Stimulated activated CD4-positive, alpha-beta T cell treated with anti-CD3 and anti-CD28 coated beads, Interleukin-2, amount 100 ng/mL, for 4 hours (primary cell): ENCODE results near the gene TMEM95.

ENCODE experiments used
- DNase-seq: peaks from one replicate; pipeline ENCODE4 v3.0.0-alpha.2; 2020; ENCODE audit warnings: low read depth

The TMEM95 gene

DNA sequence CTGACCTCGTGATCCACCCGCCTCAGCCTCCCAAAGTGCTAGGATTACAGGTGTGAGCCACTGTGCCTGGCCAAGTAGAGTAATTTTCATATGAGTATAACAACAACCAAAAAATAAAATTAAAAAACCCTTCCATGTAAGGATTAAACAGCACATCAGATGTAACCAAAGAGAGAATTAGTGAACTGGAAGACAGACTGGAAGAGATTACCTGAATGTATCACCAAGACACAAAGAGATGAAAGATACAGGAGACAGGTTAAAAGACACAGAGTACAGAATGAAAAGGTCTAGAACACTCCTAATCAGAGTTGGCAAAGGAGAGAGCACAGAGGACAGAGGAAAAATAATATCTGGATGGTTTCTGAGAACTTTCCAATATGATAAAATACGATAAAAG, 24.2 kb downstream of the TMEM95 start:
- no peak for DNase-seq

DNA sequence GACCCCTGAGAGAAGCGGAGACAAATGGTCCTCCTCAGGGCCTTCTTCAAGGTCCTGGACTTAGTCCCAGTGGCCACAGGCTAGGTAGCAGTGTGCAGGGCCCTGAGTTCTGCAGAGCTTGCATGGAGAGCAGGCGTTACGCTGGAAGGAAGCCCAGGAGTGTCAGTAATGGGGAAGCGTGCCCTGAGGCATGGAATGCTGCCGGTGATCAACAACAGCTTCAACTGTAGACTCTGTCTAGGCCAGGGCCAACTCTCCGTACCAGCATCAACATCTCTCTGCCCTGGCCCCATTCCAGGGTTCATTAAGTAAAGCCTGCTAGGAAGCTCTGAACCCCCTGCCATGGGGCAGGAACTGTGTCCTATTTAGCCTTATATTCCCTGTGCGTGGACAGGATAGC, 25.4 kb downstream of the TMEM95 start:
- DNase-seq: no peak

DNA sequence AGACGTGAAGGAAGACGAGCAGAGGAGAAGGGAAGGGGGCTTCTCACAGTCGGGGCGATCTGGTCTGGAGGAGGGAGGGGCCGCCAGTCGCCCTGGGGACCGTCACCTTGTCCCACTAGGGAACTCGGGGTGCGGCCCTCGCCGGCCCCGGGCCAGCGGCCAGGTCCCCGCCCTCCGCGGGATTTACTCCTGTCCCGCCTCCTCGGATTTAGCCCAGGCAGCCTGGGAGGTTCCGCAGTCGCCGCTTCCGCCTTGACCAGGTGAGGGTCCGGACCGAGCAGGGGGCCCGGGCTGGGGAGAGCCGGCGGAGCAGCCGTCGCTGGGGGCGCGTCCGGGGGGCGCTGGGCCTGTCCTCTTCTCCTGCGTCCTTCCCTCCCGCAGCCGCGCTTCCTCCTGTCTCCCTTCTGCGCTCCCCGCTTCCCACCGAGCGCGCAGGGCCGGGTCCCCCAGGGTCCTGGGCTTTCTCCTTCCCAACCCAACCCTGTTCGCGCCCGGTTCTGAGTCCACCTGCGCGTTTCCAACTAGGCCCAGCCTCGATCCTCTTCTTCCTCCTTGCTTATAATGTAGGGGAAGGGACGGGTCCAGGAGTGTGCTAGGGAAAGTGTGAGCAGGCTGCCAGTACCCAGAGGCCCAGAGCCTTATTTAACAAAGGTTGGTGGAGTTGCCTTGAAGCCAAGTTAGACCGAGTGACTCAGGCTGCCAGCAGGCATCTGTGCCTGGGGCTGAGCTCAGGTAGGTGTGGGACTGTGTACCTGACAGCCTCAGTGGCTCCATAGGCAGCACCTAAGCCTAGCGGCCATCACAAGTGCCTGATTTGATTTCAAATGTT, 26.1 kb downstream of the TMEM95 start, which contains the start of gene TNK1:
Gene TNK1 (plus strand): TSS at position 235 of the 829 bp plus-strand sequence. CDS start 1,838 bp downstream, outside the sequence.
- no peak for DNase-seq

DNA sequence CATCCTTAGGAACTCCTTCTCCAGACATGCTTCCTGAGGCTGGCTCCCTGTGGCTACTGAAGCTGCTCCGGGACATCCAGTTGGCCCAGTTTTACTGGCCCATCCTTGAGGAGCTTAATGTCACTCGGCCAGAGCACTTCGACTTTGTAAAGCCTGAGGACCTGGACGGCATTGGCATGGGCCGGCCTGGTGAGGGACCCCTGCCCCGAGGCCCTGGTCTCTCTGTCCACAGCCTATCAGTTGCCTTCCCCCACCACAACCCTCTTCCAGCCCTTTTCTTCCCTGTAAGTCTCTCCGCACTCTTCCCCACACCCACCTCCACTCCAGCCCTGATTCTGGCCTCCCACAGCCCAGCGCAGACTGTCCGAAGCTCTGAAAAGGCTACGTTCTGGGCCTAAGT, 27.9 kb downstream of the TMEM95 start:
- DNase-seq: no peak

DNA sequence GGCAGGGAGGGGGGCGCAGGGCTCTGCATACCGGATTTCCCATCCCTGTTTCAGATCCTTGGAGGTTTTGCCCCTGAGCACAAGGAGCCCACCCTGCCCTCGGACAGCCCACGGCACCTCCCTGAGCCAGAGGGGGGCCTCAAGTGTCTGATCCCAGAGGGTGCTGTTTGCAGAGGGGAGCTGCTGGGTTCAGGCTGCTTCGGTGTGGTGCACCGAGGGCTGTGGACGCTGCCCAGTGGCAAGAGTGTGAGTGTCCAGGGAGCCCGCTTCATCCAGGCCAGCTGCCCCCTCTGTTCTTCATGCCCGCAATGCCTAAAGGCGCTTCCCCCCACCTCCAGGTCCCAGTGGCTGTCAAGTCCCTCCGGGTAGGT, 28.4 kb downstream of the TMEM95 start:
- no peak for DNase-seq

DNA sequence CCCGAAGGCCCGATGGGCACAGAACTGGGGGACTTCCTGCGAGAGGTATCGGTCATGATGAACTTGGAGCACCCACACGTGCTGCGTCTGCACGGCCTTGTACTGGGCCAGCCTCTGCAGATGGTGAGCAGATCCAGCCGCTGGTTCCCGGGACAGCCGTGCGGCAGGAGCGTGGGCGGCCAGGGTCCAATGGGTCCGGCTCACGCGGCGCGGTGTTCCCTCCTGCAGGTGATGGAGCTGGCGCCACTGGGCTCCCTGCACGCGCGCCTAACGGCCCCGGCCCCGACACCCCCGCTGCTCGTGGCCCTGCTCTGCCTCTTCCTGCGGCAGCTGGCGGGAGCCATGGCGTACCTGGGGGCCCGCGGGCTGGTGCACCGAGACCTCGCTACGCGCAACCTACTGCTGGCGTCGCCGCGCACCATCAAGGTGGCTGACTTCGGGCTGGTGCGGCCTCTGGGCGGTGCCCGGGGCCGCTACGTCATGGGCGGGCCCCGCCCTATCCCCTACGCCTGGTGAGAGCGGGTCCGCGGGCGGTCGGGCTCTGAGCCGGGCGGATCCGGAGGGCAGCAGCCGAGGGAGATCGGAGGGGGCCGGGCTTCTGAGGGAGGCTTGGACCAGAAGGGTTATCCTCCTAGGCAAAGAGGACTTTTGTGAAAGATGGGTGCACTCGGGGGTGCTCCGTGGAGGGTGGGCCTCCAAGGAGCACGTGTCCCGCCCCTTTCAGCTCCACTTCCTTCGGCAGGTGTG, 29.0 kb downstream of the TMEM95 start:
- peak; percentile 70 for DNase-seq

DNA sequence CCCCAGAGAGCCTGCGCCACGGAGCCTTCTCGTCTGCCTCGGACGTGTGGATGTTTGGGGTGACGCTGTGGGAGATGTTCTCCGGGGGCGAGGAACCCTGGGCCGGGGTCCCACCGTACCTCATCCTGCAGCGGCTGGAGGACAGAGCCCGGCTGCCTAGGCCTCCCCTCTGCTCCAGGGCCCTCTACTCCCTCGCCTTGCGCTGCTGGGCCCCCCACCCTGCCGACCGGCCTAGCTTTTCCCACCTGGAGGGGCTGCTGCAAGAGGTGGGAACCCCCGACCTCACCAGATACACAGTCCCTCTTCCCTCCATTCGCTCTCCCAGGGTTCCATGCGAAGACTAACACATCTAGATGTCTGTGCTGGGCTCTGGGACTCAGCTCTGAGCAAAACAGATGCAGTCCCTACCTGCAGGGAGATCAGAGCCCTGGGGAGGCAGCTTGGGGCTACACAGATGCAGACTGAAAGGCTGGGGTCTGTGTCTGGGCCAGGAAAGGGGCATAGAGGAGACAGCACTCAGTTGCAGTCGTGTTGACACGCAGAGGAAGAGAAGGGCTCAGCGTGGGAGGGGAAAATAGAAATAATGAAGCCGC, 29.6 kb downstream of the TMEM95 start:
- DNase-seq: no peak

DNA sequence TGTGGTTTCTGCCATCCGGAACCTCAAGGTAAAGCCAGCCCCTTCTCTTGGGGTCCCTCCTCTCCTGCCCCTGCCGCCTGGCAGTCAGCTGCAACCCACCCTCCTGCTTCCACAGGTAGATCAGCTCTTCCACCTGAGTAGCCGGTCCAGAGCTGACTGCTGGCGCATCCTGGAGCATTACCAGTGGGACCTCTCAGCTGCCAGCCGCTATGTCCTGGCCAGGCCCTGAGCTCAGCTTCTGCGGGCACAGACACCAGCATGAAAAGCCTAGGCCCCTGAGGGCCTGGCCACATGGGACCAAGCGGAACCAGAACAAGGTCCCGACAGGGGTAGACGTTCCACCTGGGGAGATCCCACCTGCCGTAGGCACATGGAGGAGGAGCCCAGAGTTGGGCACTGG, 33.9 kb downstream of the TMEM95 start:
- no peak for DNase-seq

DNA sequence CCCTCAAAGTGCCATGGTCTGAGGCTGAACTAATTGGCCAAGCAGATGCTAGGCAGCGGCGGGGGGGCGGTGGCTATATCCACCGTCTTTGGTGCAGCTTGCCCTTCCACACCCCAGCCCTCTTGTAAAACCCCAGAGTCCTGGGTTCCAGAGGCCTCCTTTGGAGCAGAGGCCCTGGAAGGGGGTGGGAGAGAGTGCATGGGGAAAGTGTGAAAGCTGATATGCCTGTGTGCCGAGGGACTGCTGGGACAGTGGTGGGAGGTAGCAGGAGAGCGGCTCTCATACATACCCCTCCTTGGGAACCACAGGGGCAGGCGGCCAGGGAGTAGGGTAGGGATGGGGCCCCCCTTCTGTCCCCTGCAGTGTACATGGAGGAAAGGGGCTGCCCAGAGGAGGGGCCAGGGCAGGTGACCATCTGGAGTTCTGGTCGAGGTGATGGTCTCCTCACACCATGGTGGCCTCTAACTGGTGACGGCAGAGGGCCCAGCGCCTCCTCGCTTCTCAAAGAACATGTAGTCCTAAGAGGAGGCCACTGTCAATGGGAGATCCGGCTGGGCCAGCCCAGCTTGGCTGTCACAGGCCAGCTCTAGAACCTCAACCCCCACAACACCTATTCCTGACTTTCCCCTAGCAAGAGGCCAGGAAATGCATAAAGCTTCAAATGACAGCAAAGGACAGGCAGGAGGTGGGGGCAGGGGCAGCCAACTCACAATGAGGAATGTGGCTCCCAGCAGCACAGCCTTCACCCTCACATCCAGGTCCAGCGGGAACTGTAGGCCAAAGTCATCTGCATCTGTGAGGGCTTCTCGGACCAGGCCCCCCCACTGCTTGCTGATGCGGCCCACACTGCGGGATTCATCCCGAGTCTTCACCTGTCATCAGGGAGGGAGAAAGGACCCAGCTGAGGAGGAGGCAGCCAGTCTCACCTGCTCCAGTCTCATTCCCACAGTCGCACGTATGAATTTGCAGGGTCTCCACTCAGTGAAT, 35.3 kb downstream of the TMEM95 start:
- no peak for DNase-seq

DNA sequence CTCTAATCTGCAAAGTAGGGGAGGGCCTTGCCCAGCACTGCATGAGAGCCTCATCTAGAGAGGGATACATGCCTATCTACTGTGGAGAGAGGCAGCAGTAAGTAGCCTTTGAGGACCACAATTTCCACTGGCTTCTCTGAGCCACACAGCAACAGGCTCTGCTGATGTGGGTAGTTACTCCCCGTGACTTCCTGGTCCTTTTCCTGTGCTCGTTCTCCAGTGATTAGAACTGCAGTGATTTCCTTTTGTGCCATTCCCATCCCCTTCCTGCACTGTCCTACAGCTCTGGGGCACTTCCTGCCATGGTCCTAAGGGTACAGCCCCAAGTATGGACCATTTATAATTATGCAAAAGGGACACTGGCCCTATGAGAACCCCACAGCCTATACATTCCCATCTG, 36.4 kb downstream of the TMEM95 start:
- no peak for DNase-seq

DNA sequence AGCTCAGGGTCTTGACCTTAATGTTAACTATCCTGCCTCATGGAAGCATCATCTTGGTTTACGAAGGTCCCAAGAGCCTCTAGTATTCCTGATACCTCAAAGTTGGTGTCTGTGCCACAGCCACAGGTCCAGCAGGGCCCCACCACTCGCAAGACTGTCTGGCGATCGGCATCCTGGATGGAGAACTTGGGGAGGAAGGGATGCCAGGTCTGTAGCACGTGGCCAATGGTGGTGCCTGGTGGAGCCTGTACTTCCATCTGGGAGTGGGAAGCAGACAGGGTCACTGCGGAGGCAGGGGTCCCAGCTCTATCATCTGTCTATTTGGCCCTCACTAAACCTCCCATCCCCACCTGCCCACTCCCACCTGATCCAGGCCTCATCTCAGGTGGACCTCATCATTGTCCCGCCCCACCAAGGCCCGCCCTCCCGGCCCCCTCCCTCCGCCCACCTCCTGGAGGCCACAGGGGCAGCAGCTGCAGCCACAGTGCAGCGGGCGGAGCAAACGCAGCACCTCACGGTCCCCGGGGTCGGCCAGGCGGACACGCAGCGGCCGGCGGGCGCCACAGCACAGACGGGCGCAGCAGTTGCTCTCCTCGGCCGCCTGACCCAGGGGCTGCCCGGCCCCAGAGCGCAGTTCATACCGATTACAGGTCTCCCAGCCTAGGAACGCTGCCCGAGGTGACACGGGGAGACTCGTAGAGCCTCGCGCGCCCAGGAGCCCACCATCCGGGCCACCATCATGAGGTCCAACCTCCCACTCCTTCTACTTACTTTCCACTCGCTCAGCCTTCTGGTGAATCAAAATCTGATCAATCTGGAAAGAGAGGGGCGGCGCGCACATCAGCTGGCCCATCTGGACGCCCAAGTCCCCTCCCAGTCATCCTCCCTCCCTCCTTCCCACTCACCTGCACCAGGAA, 38.0 kb downstream of the TMEM95 start:
- no peak for DNase-seq

DNA sequence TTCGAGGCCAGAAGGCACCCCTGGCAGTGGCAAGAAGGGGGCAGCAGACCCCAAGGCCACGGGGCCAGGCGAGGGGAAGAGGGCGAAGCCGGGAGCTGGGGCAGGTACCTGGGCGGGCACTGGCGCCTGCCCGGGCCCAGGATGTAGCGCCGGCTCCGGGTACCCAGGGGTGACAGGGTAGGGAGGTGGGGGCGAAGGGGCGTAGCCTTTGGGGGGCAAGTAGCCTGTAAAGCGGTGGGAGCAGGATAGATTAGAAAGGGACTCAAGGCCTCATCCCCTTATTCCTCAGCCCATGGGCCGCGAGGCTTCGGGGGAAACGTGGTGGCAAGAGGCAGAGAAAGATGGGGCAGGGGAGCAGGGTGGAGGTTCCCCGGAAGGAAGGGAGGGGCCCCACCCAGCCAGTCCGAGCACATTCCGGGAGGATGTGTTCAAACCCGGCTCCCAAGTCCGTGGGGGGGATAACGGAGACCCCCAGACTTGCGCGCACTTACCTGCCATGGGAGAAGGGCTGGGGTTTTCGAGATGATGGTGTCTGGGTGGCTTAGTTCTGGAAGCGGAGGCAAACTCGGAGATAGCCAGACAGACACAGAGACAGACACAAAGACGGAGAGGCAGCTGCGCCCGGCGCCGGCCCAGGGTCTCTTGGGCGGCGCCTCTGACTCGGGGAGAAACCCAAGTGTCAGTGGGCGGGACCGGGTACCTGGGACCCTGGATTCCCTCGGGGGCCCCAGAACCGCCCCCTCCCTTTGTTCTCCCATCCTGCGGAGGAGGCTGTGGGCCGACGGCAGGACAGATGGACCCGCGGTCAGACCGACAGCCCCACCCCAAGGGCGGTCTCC, 38.9 kb downstream of the TMEM95 start:
- DNase-seq: peak; percentile 42

DNA sequence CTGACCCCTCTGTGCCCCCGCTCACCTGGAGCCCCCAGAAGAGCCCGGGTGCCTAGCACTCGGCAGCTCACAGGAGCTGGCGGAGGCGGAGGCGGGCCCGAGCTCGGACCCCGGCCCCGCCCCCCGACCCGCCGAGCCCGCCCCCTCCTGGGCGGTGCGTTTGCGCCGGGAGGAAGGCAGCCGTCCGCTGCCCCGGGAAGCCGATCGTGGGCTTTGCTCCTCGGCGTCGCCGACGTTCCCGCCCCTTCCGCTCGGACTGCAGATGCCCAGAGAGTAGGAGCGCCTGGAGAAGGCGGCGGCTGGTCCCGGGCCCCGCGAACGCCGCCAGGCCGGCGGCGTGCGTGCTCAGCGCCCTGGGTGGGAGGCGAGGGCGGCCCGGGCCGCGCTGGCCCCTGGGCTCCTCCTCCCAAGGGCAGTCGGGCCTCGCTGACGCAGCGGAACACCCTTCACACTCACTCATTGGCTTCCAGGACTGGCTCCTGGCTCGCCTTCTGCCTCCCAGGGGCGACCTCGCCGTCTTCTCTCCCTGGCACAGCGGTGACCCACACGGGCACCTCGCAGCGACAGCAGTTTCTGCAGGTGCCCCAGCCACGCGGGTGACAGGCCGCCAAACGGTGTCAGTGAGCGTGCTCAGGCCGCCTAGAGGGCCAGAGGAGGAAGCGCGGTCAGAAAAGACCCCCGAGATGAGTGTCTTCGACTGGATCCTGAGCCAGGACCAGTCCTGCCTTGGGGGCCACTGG, 39.7 kb downstream of the TMEM95 start, which contains the start of gene PLSCR3:
Gene PLSCR3 (minus strand): TSS at position 74 of the 740 bp plus-strand sequence. CDS start 415 bp downstream, outside the sequence.
- DNase-seq: peak; percentile 67

DNA sequence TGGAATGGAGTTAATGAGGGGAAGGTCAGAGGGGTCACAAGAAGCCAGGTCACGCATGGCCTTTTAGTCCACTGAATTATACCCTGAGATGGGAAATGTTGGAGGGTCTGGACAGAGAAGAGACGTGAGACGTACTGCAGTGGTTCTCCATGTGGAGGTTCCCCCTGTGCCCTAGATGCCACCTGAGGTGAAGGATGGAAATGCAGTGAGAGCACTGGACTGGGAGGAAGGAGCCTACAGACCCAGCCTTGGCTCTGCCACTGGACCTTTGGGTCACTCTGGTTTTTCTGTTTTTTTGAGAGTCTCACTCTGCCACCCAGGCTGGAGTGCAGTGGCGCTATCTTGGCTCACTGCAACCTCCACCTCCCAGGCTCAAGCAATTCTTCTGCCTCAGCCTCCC, 41.2 kb downstream of the TMEM95 start:
- DNase-seq: no peak

DNA sequence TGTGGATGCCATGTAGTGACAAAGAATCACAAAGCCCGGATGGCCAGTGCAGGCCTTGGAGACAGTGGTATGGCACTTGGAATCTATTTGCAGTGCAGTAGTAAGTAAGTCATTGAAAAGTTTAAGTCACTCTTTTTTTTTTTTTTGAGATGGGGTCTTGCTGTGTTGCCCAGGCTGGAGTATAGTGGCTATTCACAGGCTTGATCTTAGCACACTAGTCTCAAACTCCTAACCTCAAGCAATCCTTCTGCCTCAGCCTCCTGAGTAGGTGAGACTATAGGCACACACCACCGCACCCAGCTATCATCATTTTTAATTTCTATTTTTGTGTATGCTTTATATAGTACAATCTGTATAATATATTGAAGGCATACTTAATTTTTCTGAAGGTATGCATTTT, 43.7 kb downstream of the TMEM95 start:
- DNase-seq: no peak

DNA sequence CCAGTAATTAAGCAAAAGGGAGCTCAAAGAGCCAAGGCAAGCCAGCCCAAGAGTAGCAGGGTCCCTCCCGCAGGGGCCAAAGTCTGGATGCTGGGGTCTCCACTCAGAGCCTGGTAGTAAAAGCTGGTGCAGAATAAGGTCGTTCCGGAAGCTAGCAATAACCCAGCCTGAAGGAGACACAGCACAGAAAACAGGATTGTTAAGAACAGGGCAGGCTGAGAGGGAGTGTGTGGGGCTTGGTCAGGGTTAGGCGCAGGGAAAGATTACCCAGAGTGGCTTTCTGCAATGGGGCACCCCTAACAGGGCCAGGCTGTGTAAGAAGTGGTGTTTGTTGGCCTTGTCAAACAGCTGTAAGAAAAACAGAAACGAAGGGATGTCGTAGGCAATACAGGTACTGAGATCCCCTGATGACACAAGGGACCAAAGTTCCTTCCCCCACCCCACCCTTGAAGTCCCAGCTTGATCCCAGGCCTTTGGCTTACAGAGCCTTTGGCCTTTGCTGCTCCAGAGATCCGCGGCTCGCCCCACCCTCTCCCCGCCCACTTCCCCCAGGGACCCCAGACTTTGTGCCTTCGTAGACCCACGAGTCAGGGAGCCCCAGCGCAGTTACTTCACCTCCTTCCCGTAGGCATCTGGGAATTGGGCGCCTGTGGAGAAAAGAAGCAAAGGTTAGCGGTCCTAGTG, 48.2 kb downstream of the TMEM95 start:
- DNase-seq: no peak

DNA sequence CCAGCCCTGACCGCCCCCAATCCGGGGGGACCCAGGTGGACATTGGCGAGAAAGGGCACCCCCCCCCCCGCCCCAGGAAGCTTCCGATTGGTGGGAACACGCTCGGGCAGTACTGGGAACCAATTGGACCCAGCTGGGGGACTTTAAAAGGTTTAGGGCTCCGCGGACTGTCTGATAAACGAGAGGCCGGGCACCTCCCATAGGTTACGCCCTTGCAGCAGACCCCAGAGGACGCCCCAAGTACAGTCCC, 48.7 kb downstream of the TMEM95 start:
- no peak for DNase-seq

DNA sequence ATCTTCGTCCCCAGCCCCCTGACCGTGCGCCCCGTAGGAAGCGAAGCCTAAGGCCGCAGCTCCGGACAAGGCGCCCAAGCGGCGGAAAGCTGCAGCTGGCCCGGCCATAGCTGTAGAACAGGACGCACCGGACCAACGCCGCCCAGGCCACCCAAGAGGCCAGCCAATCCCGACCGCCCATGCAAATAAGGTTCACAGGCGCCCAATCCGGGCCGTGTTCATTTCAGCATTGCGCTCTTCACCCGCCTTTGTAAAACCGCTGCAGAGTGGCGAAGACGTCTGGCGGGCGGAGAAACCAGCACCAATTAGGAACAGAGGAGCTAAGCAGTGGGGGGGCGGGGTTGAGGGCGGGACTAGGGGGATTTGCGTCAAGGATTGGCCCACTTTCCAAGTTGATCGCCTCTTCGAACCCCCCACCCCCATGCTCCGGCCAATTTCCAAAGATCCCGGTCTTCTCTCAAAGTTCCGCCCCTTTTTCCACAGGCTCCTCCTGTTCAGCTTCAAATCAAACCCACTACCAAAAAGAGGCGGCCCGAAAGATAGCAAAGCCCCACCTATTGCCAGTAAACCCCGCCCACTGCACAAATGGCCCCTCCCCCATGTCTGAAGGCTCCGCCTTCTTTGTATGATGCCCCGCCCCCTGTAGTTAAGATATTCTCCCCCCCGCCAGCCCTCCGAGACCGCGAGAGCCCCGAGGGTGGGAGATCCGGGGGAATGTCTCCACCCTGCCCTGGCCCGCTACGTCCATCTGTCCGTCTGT, 49.2 kb downstream of the TMEM95 start, which contains the start of gene TMEM256:
Gene TMEM256 (minus strand): TSS at position 121 of the 760 bp plus-strand sequence. CDS start 13 bp downstream, at position 108.
- peak; percentile 91 for DNase-seq
